IPS-20b (cell line): ENCODE results near the gene DHDH.
"Not testable (repeated sequence)": the region's sequence is repeated elsewhere in the genome, so short reads cannot be mapped to it uniquely, and the experiment has no call there.

Source experiments
- H3K27ac ChIP-seq: one replicate; pipeline ENCODE4 v1.5.1; 2013; ENCODE audit warnings: low read length
- H3K27me3 ChIP-seq: 2 replicates; pipeline ENCODE4 v1.6.1; 2013; ENCODE audit warnings: mild to moderate bottlenecking, low read length, inconsistent platforms; ENCODE audit not compliant: insufficient read depth
- H3K36me3 ChIP-seq: 2 replicates; pipeline ENCODE4 v1.6.1; 2013; ENCODE audit warnings: low read depth, mild to moderate bottlenecking, inconsistent platforms, low read length, moderate library complexity; ENCODE audit not compliant: insufficient read depth
- H3K4me1 ChIP-seq: 2 replicates; pipeline ENCODE4 v1.6.1; 2013; ENCODE audit warnings: mild to moderate bottlenecking, control low read depth, inconsistent platforms, low read length, moderate library complexity; ENCODE audit not compliant: insufficient read depth
- H3K4me3 ChIP-seq: 2 replicates; pipeline ENCODE4 v1.5.1; 2013; ENCODE audit warnings: mild to moderate bottlenecking, low read length, inconsistent platforms
- H3K9ac ChIP-seq: 2 replicates; pipeline ENCODE4 v1.6.1; 2013; ENCODE audit warnings: low read depth, mild to moderate bottlenecking, inconsistent platforms, low read length, moderate library complexity
- H3K9me3 ChIP-seq: 2 replicates; pipeline ENCODE4 v1.6.1; 2013; ENCODE audit warnings: mild to moderate bottlenecking, low read depth, low read length, inconsistent platforms; ENCODE audit not compliant: insufficient read depth

Gene DHDH

GRCh38 chr19:48933382-48933932 is at the start of gene DHDH:
Gene DHDH, plus strand, starts transcription at chr19:48933699. Its CDS starts 23 bp downstream, at chr19:48933722.
- Histone ChIP-seq H3K4me3 (peak within 1 kb of the TSS; percentile 54), H3K9ac (peak within 1 kb of the TSS; percentile 49; the same call in 1 of the 2 replicates), H3K4me1 (peaks cover 4% of the 10 kb centered on the region; the same call in 1 of the 2 replicates), H3K27me3 (peaks cover 39% of the 10 kb centered on the region), H3K36me3 (no peaks in the 10 kb centered on the region), H3K9me3 (no peaks in the 10 kb centered on the region), H3K27ac (no peak within 1 kb of the TSS)

GRCh38 chr19:48883726-48884125 is 49.8 kb upstream of the DHDH start:
- Histone ChIP-seq H3K27ac (no peak overlapping the region), H3K4me3 (no peak overlapping the region), H3K4me1 (no peaks in the 10 kb centered on the region; the same call in 1 of the 2 replicates), H3K27me3 (no peaks in the 10 kb centered on the region), H3K9ac (no peak overlapping the region), H3K36me3 (no peaks in the 10 kb centered on the region), H3K9me3 (no peaks in the 10 kb centered on the region)

GRCh38 chr19:48887861-48888612 is 45.5 kb upstream of the DHDH start:
- H3K27me3 ChIP-seq, result no peaks in the 10 kb centered on the region
- no peak overlapping the region for H3K4me3 ChIP-seq
- H3K36me3 ChIP-seq, result no peaks in the 10 kb centered on the region
- H3K4me1 ChIP-seq, result no peaks in the 10 kb centered on the region; the same call in 1 of the 2 replicates
- H3K9me3 ChIP-seq, result no peaks in the 10 kb centered on the region
- no peak overlapping the region for H3K9ac ChIP-seq
- no peak overlapping the region for H3K27ac ChIP-seq

GRCh38 chr19:48889496-48889895 is 44.0 kb upstream of the DHDH start:
- not testable (repeated sequence) for H3K36me3 ChIP-seq, H3K9me3 ChIP-seq, H3K4me1 ChIP-seq, H3K9ac ChIP-seq, H3K4me3 ChIP-seq, H3K27me3 ChIP-seq, H3K27ac ChIP-seq

GRCh38 chr19:48890551-48890950 is 42.9 kb upstream of the DHDH start:
- Histone ChIP-seq H3K4me3 (no peak overlapping the region), H3K9ac (no peak overlapping the region), H3K27ac (no peak overlapping the region)

GRCh38 chr19:48895226-48895625 is 38.3 kb upstream of the DHDH start:
- H3K4me3 ChIP-seq, result no peak overlapping the region
- no peak overlapping the region for H3K27ac ChIP-seq
- H3K36me3 ChIP-seq, result no peaks in the 10 kb centered on the region
- H3K27me3 ChIP-seq, result no peaks in the 10 kb centered on the region
- H3K9me3 ChIP-seq, result no peaks in the 10 kb centered on the region
- no peaks in the 10 kb centered on the region; the same call in 1 of the 2 replicates for H3K4me1 ChIP-seq
- H3K9ac ChIP-seq, result no peak overlapping the region

More at GRCh38 chr19:48890551-48890950, 42.9 kb upstream of the DHDH start:
- H3K27me3 ChIP-seq, result no peaks in the 10 kb centered on the region
- no peaks in the 10 kb centered on the region for H3K9me3 ChIP-seq
- H3K4me1 ChIP-seq, result no peaks in the 10 kb centered on the region; the same call in 1 of the 2 replicates
- no peaks in the 10 kb centered on the region for H3K36me3 ChIP-seq

- H3K4me3 ChIP-seq, result no peak overlapping the region
- no peaks in the 10 kb centered on the region for H3K9me3 ChIP-seq
- no peak overlapping the region for H3K27ac ChIP-seq
- H3K36me3 ChIP-seq, result no peaks in the 10 kb centered on the region
- H3K9ac ChIP-seq, result no peak overlapping the region
- no peaks in the 10 kb centered on the region for H3K4me1 ChIP-seq
- no peaks in the 10 kb centered on the region for H3K27me3 ChIP-seq
Measured at GRCh38 chr19:48896191-48896720, 37.2 kb upstream of the DHDH start.

- H3K9ac ChIP-seq, result no peak overlapping the region
- no peaks in the 10 kb centered on the region for H3K4me1 ChIP-seq
- H3K9me3 ChIP-seq, result no peaks in the 10 kb centered on the region
- H3K27me3 ChIP-seq, result no peaks in the 10 kb centered on the region
- no peak overlapping the region for H3K27ac ChIP-seq
- H3K4me3 ChIP-seq, result no peak overlapping the region
- peaks cover 5% of the 10 kb centered on the region; the same call in 1 of the 2 replicates for H3K36me3 ChIP-seq
Measured at GRCh38 chr19:48897181-48897580, 36.3 kb upstream of the DHDH start.

- peak overlapping the region; percentile 85 for H3K4me3 ChIP-seq
- not testable (repeated sequence) for H3K9me3 ChIP-seq, H3K27ac ChIP-seq, H3K27me3 ChIP-seq, H3K9ac ChIP-seq, H3K36me3 ChIP-seq, H3K4me1 ChIP-seq
Measured at GRCh38 chr19:48899386-48899749, 34.1 kb upstream of the DHDH start.

GRCh38 chr19:48899781-48900476 is 33.6 kb upstream of the DHDH start, which contains the start of gene NUCB1:
Gene NUCB1, plus strand, starts transcription at chr19:48900312. Its CDS starts 485 bp downstream, at chr19:48900797.
- H3K4me3 ChIP-seq, result peak within 1 kb of the TSS; percentile 85
- H3K9me3 ChIP-seq, result no peaks in the 10 kb centered on the region
- H3K27me3 ChIP-seq, result no peaks in the 10 kb centered on the region
- H3K9ac ChIP-seq, result peak within 1 kb of the TSS; percentile 86
- H3K4me1 ChIP-seq, result no peaks in the 10 kb centered on the region
- H3K27ac ChIP-seq, result no peak within 1 kb of the TSS
- peaks cover 14% of the 10 kb centered on the region for H3K36me3 ChIP-seq

GRCh38 chr19:48900477-48901406 is 32.8 kb upstream of the DHDH start:
- Histone ChIP-seq H3K36me3 (peaks cover 21% of the 10 kb centered on the region), H3K27me3 (no peaks in the 10 kb centered on the region), H3K4me3 (peak overlapping the region; percentile 85), H3K4me1 (no peaks in the 10 kb centered on the region), H3K9ac (peak overlapping the region; percentile 86), H3K9me3 (no peaks in the 10 kb centered on the region), H3K27ac (no peak overlapping the region)
